ENCODE data around the gene LIPN. TPM values are rescaled to one million over a fixed set of nuclear protein-coding genes. Genes with fewer than 3 reads are reported as not detected.

The LIPN gene
- total and polyA plus RNA-seq, 8 donors = not detected

- H3K4me1 ChIP-seq = no peaks in the 10 kb centered on the region
- DNase-seq (no peak), FAIRE-seq (no peak), ATAC-seq (peak in 1 of 4 donors; percentile 26)
- no peak overlapping the region for H3K27ac ChIP-seq
- H3K9me3 ChIP-seq = no peaks in the 10 kb centered on the region
- no peak for TF ChIP-seq CTCF (IDR thresholded peaks at IDR 0.05)
- H3K36me3 ChIP-seq = no peaks in the 10 kb centered on the region
- intact Hi-C loops (cut with DNase I) = no loop called here
- WGBS, 2 donors = 59 to 73% methylated on average over 5 of the region's 5 CpGs
- H3K27me3 ChIP-seq = no peaks in the 10 kb centered on the region
- H3K4me3 ChIP-seq = no peak overlapping the region
Measured at GRCh38 chr10:88744002-88744401, 15.8 kb upstream of the LIPN start.

GRCh38 chr10:88745633-88746032 is 14.2 kb upstream of the LIPN start:
- intact Hi-C loops (cut with DNase I) = no loop called here
- no peak for FAIRE-seq
- H3K9me3 ChIP-seq = no peaks in the 10 kb centered on the region
- no peaks in the 10 kb centered on the region for H3K4me1 ChIP-seq
- H3K27me3 ChIP-seq = no peaks in the 10 kb centered on the region
- no peak overlapping the region for H3K27ac ChIP-seq
- no peaks in the 10 kb centered on the region for H3K36me3 ChIP-seq
- WGBS, 2 donors = 81 to 100% methylated on average over 1 of the region's 1 CpG
- no peak for DNase-seq
- H3K4me3 ChIP-seq = no peak overlapping the region
- no peak for TF ChIP-seq CTCF (IDR thresholded peaks at IDR 0.05)
- ATAC-seq = no peak

- TF ChIP-seq CTCF (IDR thresholded peaks at IDR 0.05) = no peak
- intact Hi-C loops (cut with DNase I) = no loop called here
Measured at GRCh38 chr10:88754287-88754686, 5.5 kb upstream of the LIPN start.

GRCh38 chr10:88755753-88756152 is 4.1 kb upstream of the LIPN start:
- Histone ChIP-seq H3K4me3 (no peak overlapping the region), H3K36me3 (no peaks in the 10 kb centered on the region), H3K9me3 (no peaks in the 10 kb centered on the region), H3K27me3 (no peaks in the 10 kb centered on the region), H3K4me1 (no peaks in the 10 kb centered on the region), H3K27ac (no peak overlapping the region)
- no peak for TF ChIP-seq CTCF (IDR thresholded peaks at IDR 0.05)
- FAIRE-seq (no peak), DNase-seq (no peak), ATAC-seq (no peak)
- WGBS, 2 donors = 70 to 77% methylated on average over 3 of the region's 3 CpGs
- intact Hi-C loops (cut with DNase I) = no loop called here

More at GRCh38 chr10:88754287-88754686, 5.5 kb upstream of the LIPN start:
- H3K27me3 ChIP-seq = no peaks in the 10 kb centered on the region
- no peaks in the 10 kb centered on the region for H3K9me3 ChIP-seq
- no peaks in the 10 kb centered on the region for H3K36me3 ChIP-seq
- FAIRE-seq = no peak
- no peaks in the 10 kb centered on the region for H3K4me1 ChIP-seq
- H3K4me3 ChIP-seq = no peak overlapping the region
- no peak for ATAC-seq
- no peak overlapping the region for H3K27ac ChIP-seq
- no peak for DNase-seq

- 0% methylated on average over 1 of the region's 1 CpG for WGBS, 2 donors
- H3K27me3 ChIP-seq = no peaks in the 10 kb centered on the region
- TF ChIP-seq CTCF (IDR thresholded peaks at IDR 0.05) = no peak
- intact Hi-C loops (cut with DNase I) = no loop called here
- H3K27ac ChIP-seq = no peak overlapping the region
- no peak overlapping the region for H3K4me3 ChIP-seq
- FAIRE-seq = no peak
- no peak for ATAC-seq
- H3K9me3 ChIP-seq = no peaks in the 10 kb centered on the region
- H3K4me1 ChIP-seq = no peaks in the 10 kb centered on the region
- no peaks in the 10 kb centered on the region for H3K36me3 ChIP-seq
- DNase-seq = no peak
Measured at GRCh38 chr10:88756660-88757059, 3.2 kb upstream of the LIPN start.

All from pancreas (tissue), 10 donors.